ENCODE measurements around the gene DNAJC30.

- TF ChIP-seq CTCF (IDR thresholded peaks at IDR 0.05) (no peak), POLR2A (IDR thresholded peaks at IDR 0.05) (no peak)
Observed at GRCh38 chr7:73698410-73698809, 15.2 kb upstream of the DNAJC30 start.
